Choroid plexus epithelial cell (primary cell): ENCODE results near the gene GPM6B.
A peak's percentile ranks its signal among the peaks of the same experiment; 100 is the strongest.

ENCODE experiments used
- DNase-seq: peaks from one replicate; pipeline ENCODE4 v3.0.0-alpha.2; 2010; ENCODE audit warnings: low read depth
- H3K4me3 ChIP-seq: 2 replicates; pipeline ENCODE4 v1.5.1; 2011; ENCODE audit warnings: low read depth, mild to moderate bottlenecking, control low read depth, low read length, moderate library complexity
- CTCF ChIP-seq: conservative IDR thresholded peaks from 2 replicates; pipeline ENCODE4 v1.5.1; 2011; ENCODE audit warnings: low read depth, mild to moderate bottlenecking, control low read depth, inconsistent platforms, low read length, moderate library complexity

GPM6B gene

GRCh38 chrX:13803116-13803515, 13.8 kb downstream of the GPM6B start:
- no peak for TF ChIP-seq CTCF
- no peak for DNase-seq
- H3K4me3 ChIP-seq, result no peak overlapping the region

DNA sequence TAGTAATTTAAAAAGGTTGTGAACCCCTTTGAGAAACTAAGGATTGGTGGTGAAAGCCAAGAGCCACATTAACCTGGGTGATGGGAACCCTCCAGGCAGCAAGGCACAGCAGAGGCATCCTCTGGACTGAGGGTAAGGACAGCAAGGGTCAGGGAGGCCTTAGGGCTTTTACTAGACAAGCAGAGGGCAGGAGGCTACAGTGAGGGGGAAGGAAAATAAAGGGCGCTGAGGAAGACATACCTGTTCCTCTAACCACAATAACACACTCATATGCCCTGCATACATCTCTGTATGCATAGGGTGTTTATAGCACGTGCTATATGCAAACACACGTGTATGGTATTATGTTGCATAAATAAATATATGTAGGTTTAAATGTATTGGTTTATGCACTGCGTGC, 18.7 kb downstream of the GPM6B start:
- no peak overlapping the region for H3K4me3 ChIP-seq
- TF ChIP-seq CTCF, result no peak
- DNase-seq, result no peak

GRCh38 chrX:13797512-13797911, 19.4 kb downstream of the GPM6B start:
- no peak for DNase-seq
- no peak for TF ChIP-seq CTCF

DNA sequence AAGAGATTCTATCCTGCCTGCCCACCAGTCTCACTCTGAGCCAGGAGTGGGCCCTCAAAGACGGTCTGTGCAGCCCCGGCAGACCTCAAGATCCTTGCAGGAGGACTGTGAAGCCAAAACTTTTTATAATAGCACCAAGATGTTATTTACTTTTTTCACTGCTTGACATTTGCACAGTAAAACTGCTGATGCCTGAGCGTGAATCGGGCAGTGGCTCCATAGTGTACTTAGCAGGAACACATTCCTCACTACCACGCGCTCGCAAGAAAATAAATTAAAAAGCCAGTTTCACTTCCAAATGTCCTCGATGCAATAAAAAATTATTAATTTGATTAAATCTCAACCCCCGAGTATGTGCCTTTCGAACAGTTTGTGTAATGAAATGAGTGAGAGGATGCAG, 22.5 kb downstream of the GPM6B start:
- no peak overlapping the region for H3K4me3 ChIP-seq
- peak; percentile 1 for DNase-seq
- TF ChIP-seq CTCF, result no peak

More at GRCh38 chrX:13797512-13797911, 19.4 kb downstream of the GPM6B start:
- H3K4me3 ChIP-seq, result no peak overlapping the region

GRCh38 chrX:13793897-13794296, 23.0 kb downstream of the GPM6B start:
- no peak for DNase-seq
- no peak for TF ChIP-seq CTCF
- no peak overlapping the region for H3K4me3 ChIP-seq

DNA sequence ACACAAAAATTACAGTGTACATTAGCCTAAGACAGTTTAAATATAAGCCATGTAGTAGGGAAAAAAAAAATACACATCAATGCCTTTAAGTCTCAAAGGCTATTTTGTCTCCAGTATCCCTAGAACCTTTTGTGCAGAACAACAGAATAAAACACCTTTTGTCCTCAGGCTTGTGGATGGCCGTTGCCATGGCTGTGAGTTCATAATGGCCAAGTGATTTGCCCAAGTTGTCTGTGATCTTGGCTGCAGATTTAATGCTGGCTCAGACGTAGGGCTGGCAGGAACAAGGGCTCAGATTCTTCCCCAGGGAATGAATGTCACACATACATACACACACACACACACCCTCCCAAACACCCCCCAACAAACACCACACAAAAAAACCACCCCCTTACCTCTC, 25.3 kb downstream of the GPM6B start:
- no peak for DNase-seq
- no peak overlapping the region for H3K4me3 ChIP-seq
- no peak for TF ChIP-seq CTCF

- no peak for TF ChIP-seq CTCF
- H3K4me3 ChIP-seq, result no peak overlapping the region
- no peak for DNase-seq
These were observed 25.7 kb downstream of the GPM6B start for GRCh38 chrX:13791145-13791544.
